ENCODE measurements around the gene RNF157. TPM values are rescaled to one million over a fixed set of nuclear protein-coding genes. Genes with fewer than 3 reads are reported as not detected.

Gene RNF157
- total and polyA plus RNA-seq, 9 of the 15 experiments (the other 6 are each of a cell fraction or from before 2014, with no cell fraction given) = 8.1 to 31.7 (median 20.8) TPM

DNA sequence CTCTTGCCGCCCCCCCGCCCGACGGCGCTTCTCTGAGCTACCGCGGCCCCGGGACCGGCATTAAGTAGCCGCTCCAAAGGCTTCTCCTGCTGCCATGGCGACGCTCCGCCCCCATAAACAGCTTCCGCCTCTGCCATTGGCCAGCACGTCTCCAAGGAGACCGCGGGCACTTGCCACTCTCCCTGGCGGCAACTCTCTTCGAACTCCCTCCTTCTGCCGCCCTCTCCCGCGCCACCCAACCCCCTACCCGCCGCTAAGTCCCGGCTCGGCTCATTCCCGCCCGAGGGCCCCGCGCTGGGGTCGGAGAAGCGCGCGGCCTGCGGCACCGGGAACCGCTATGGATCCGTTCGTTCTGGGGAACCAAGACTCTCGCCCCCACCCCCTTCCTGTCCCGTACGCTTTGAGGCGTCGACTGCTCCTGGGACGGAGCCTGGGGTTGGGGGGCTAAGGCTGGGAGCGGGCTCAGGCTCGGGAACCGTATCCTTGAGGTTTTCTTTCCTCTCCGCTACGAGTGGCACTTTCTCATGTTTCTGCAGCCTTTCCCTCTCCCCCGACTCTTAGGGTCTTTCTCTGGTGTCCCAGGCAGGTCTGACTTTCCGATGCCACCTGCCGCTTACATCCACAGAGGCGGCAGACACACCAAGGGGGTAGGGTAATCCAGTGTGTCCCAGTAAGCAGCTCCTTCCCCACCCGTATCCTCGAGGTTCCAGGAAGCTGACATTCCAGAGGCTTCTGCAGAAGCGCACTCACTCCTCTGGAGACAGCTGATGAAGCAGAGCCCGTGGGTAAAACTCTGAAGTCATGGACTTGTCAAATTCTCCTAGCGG, 98.9 kb downstream of the RNF157 start, which contains the start of gene FOXJ1 (continued):
- TF ChIP-seq THAP12 (CRISPR knock-in tag; IDR thresholded peaks at IDR 0.05) (no peak), HDAC1 (IDR thresholded peaks at IDR 0.05) (peak in 1 of 2 experiments; percentile 90; a peak in 2 of 4 replicates), MTA3 (IDR thresholded peaks at IDR 0.05; ENCODE audit: borderline replicate concordance) (no peak), MCM7 (IDR thresholded peaks at IDR 0.05) (no peak), ZNF212 (CRISPR knock-in tag; IDR thresholded peaks at IDR 0.05) (no peak), RFX7 (CRISPR knock-in tag; IDR thresholded peaks at IDR 0.05) (no peak), KLF1 (tag; IDR thresholded peaks at IDR 0.05) (no peak), CREB1 (IDR thresholded peaks at IDR 0.05) (no peak), CREB1 (CRISPR knock-in tag; IDR thresholded peaks at IDR 0.05) (no peak), DEAF1 (CRISPR knock-in tag; IDR thresholded peaks at IDR 0.05) (no peak), SIN3A (IDR thresholded peaks at IDR 0.05; ENCODE audit: borderline replicate concordance in 2 of 2, control insufficient read depth in 1 of 2, low read depth in 2 of 2, low read length in 2 of 2) (peak; percentile 96 to 99), HMGN3 (IDR thresholded peaks at IDR 0.05; ENCODE audit: borderline replicate concordance, extremely low read depth, insufficient read length, low read depth, low read length) (peak; percentile 56), ZNF740 (CRISPR knock-in tag; IDR thresholded peaks at IDR 0.05) (no peak), ZNF740 (tag; IDR thresholded peaks at IDR 0.05) (no peak), ZNF124 (CRISPR knock-in tag; IDR thresholded peaks at IDR 0.05) (no peak), SP1 (CRISPR knock-in tag; IDR thresholded peaks at IDR 0.05) (peak; percentile 91)
- TF ChIP-seq, protein P1, sequence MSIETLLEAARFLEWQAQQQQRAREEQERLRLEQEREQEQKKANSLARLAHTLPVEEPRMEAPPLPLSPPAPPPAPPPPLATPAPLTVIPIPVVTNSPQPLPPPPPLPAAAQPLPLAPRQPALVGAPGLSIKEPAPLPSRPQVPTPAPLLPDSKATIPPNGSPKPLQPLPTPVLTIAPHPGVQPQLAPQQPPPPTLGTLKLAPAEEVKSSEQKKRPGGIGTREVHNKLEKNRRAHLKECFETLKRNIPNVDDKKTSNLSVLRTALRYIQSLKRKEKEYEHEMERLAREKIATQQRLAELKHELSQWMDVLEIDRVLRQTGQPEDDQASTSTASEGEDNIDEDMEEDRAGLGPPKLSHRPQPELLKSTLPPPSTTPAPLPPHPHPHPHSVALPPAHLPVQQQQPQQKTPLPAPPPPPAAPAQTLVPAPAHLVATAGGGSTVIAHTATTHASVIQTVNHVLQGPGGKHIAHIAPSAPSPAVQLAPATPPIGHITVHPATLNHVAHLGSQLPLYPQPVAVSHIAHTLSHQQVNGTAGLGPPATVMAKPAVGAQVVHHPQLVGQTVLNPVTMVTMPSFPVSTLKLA (conservative IDR thresholded peaks at IDR 0.05) = peak in 1 of 2 experiments; percentile 58; a peak in 1 of 4 replicates
- TF ChIP-seq, protein P2, sequence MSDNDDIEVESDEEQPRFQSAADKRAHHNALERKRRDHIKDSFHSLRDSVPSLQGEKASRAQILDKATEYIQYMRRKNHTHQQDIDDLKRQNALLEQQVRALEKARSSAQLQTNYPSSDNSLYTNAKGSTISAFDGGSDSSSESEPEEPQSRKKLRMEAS (CRISPR knock-in tag; IDR thresholded peaks at IDR 0.05) = peak; percentile 41
- TF ChIP-seq, protein P3, sequence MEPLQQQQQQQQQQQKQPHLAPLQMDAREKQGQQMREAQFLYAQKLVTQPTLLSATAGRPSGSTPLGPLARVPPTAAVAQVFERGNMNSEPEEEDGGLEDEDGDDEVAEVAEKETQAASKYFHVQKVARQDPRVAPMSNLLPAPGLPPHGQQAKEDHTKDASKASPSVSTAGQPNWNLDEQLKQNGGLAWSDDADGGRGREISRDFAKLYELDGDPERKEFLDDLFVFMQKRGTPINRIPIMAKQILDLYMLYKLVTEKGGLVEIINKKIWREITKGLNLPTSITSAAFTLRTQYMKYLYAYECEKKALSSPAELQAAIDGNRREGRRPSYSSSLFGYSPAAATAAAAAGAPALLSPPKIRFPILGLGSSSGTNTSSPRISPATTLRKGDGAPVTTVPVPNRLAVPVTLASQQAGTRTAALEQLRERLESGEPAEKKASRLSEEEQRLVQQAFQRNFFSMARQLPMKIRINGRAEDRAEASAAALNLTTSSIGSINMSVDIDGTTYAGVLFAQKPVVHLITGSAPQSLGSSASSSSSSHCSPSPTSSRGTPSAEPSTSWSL (CRISPR knock-in tag; IDR thresholded peaks at IDR 0.05; ENCODE audit: borderline replicate concordance) = no peak
